Prostate gland (tissue), 2 donors: ENCODE data around the gene MEST. TPM values are rescaled to one million over a fixed set of nuclear protein-coding genes. Genes with fewer than 3 reads are reported as not detected.

ENCODE experiments used
- DNase-seq: peaks from one replicate; pipeline ENCODE4 v3.0.0-alpha.2; 2019; ENCODE audit warnings: low spot score
- H3K27ac ChIP-seq, 2 donors: fragments of 200-600 bp; sonication (generic); 2 replicates each; pipeline ENCODE4 v1.5.1; 2017 to 2019
- H3K27me3 ChIP-seq: fragments of 200-600 bp; sonication (generic); replicated peaks from 2 replicates; pipeline ENCODE4 v1.5.1; 2019; ENCODE audit not compliant: insufficient read depth
- H3K36me3 ChIP-seq, 2 donors: fragments of 200-600 bp; sonication (generic); 1 replicate in 1 of 2; 2 replicates in 1 of 2; pipeline versions ENCODE4 v1.5.1 to v1.8.1; 2017 to 2019
- H3K4me1 ChIP-seq: fragments of 200-600 bp; sonication (generic); replicated peaks from 2 replicates; pipeline ENCODE4 v1.5.1; 2019
- H3K4me3 ChIP-seq, 2 donors: fragments of 200-600 bp; sonication (generic); 2 replicates each; pipeline ENCODE4 v1.5.1; 2017 to 2019
- H3K9me3 ChIP-seq: fragments of 200-600 bp; sonication (generic); 2 replicates; pipeline ENCODE4 v1.5.1; 2017
- CTCF ChIP-seq, 4 experiments: fragments of 200-600 bp in 2 of 4; fragments of 450-650 bp in 2 of 4; sonication (generic) in 2 of 4; IDR thresholded peaks; 1 replicate in 3 of 4; 2 replicates in 1 of 4; pipeline ENCODE4 v1.5.1; 2016 to 2019; ENCODE audit warnings: antibody characterized with exemption in 4 of 4, mild to moderate bottlenecking in 2 of 4, moderate library complexity in 2 of 4
- POLR2A ChIP-seq: fragments of 450-650 bp; IDR thresholded peaks from one replicate; pipeline ENCODE4 v1.6.1; 2016; ENCODE audit warnings: antibody characterized with exemption, mild to moderate bottlenecking
- POLR2AphosphoS5 ChIP-seq: sonication (generic); formaldehyde crosslinking; IDR thresholded peaks from one replicate; pipeline ENCODE4 v1.6.1; 2017; ENCODE audit warnings: antibody characterized with exemption
- WGBS: methylation state at CpG from one replicate; pipeline ENCODE4 v1.1.5; 2018; 5-methylcytosine and 5-hydroxymethylcytosine counted together
- intact Hi-C: fragments of 100-400 bp; cut with DNase I; formaldehyde crosslinking; loops from one replicate; pipeline ENCODE4 v1.14.2; 2022
- total RNA-seq, 2 donors: library from RNA; depleted of rRNA; stranded (reverse); fragments of >200 nt; gene quantifications; one replicate each; pipeline ENCODE4 v1.1.0, GENCODE V29; 2016

Gene MEST
- total RNA-seq, 2 donors from 2014 or later, result 31.1 to 41.6 TPM

DNA sequence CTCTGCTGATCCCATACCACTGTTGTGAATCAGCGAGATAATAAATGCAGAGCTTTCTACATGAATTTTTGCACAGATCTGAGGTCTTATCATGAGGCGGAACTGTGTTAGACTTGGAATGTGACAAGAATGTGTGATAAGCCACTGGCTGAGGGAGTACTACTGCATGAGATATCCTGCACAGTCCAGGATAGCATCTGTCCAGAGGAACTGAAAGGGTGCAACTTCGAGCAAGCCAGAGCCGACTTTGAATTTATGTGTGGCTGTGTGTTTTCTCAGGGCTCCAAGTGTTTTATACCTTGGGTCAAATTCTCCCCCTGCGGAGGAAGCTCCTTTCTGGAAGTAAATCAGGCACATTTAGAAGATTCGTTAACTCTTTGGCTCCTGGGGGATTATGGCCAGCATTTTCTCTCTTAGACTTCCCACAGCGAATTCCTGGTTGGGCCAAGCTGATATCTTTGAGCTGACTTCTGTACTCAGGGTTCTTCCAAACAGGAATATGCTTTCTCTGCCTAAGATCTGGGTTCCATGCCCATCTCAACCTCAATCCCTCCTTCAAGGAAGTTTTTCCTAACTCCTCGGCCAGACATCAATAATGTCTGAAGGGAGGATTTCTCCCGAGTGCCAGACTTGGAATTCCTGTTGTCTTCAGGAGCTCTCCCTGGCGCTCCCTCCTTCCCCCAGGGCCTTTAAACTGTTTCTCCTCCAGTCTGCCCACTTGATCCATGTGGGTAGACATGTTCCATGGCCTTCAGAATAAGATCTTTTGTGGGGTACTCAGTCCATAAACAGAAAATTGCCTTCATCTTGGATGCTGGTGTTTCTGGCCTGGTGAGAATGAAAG, 2.5 kb upstream of the MEST start:
- no peak for TF ChIP-seq POLR2AphosphoS5
- no peaks in the 10 kb centered on the region for H3K27me3 ChIP-seq
- H3K4me3 ChIP-seq, result no peak overlapping the region
- no peak for DNase-seq
- no peak overlapping the region for H3K27ac ChIP-seq
- H3K9me3 ChIP-seq, result no peaks in the 10 kb centered on the region
- WGBS, result 38% methylated on average over 10 of the region's 10 CpGs
- peaks cover 4% of the 10 kb centered on the region for H3K4me1 ChIP-seq
- intact Hi-C loops, result no loop called here
- H3K36me3 ChIP-seq, result no peaks in the 10 kb centered on the region

DNA sequence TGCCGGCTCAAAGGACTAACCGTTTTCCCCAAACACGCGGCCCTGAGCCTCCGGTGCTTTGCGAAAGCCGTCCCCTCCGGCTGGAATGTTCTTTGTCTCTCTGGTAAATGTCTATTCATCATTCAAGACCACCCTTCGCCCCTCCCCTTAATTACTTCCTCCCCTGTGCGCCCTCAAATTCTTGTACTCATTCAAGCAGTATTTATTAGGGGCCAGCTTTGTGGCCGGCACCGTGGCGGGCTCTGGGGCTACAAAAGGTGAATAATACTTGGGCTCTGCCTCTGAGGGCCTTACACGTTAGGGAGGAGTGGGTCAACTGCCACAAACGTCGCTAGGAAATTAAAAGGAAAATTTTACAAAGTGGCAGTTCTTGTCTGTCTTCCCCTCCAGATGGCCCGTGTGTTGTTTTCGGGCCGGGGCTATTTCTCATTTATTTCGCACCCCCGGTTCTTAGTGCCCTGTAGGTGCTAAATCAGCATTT, 1.5 kb upstream of the MEST start:
- intact Hi-C loops, result no loop called here
- H3K27ac ChIP-seq, result no peak overlapping the region
- H3K9me3 ChIP-seq, result no peaks in the 10 kb centered on the region
- no peak overlapping the region for H3K4me3 ChIP-seq
- no peaks in the 10 kb centered on the region for H3K27me3 ChIP-seq
- no peak for DNase-seq
- no peak for TF ChIP-seq CTCF (IDR thresholded peaks at IDR 0.05)
- TF ChIP-seq POLR2A, result no peak
- TF ChIP-seq POLR2AphosphoS5, result no peak
- peaks cover 4% of the 10 kb centered on the region for H3K4me1 ChIP-seq
- H3K36me3 ChIP-seq, result no peaks in the 10 kb centered on the region
- 71% methylated on average over 21 of the region's 21 CpGs for WGBS

- no peaks in the 10 kb centered on the region for H3K9me3 ChIP-seq
- no peaks in the 10 kb centered on the region for H3K27me3 ChIP-seq
- no peaks in the 10 kb centered on the region for H3K36me3 ChIP-seq
- peaks cover 4% of the 10 kb centered on the region for H3K4me1 ChIP-seq
- no peak for TF ChIP-seq POLR2A
- TF ChIP-seq CTCF (IDR thresholded peaks at IDR 0.05), result peak in 3 of 4 experiments; percentile 38 to 68 (median 45)
- H3K27ac ChIP-seq, result no peak overlapping the region
- peak overlapping the region; percentile 19 to 31 for H3K4me3 ChIP-seq
- peak; percentile 36 for DNase-seq
- 57% methylated on average over 59 of the region's 62 CpGs for WGBS
- intact Hi-C loops, result no loop called here
Observed at GRCh38 chr7:130490888-130491804, 739 bp upstream of the MEST start.

DNA sequence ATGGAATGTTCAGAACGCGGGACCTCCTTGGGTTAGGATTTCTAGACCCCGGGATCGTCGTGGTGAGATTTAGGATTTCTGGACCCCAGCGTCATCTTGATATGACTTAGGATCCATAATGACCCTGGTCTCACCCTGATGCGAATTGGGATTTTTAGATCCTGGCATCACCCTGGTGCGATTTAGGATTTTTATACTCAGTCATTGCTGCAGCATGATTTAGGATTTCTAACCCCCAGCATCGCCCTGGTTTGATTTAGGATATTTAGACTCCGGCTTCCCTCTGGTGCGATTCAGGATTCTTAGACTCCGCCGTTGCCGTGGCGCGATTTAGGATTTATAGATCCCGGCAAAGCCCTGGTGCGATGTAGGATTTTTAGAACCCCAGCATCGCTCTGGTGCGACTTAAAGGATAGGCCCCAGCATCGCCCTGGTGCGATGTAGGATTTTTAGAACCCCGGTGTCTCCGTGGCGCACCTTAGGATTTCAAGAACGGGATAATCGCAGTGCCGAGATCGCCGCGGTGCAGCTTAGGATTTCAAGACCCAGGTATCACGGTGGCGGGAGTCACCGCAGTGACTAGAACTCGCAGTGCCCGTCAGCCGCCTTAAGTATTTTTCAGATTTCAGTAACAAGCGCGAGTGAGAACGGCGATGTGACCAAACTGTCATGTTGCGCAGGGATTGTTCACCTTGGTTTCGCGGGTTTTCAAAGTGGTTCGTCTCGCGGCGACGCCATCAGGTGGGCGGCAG, 814 bp downstream of the MEST start:
- no peak overlapping the region for H3K27ac ChIP-seq
- intact Hi-C loops, result no loop called here

More for the DNA sequence above, 814 bp downstream of the MEST start:
- no peaks in the 10 kb centered on the region for H3K27me3 ChIP-seq
- H3K36me3 ChIP-seq, result no peaks in the 10 kb centered on the region
- H3K4me1 ChIP-seq, result peaks cover 4% of the 10 kb centered on the region
- WGBS, result 57% methylated on average over 50 of the region's 50 CpGs
- no peaks in the 10 kb centered on the region for H3K9me3 ChIP-seq
- TF ChIP-seq POLR2AphosphoS5 (no peak), POLR2A (no peak), CTCF (IDR thresholded peaks at IDR 0.05) (no peak)
- peak overlapping the region; percentile 19 to 31 for H3K4me3 ChIP-seq
- DNase-seq, result peak; percentile 5
